GM23248 (cell line): ENCODE data around the gene LGR5.

ENCODE experiments used
- EZH2 ChIP-seq: fragments of 200-600 bp; sonication (generic); IDR thresholded peaks from 2 replicates; pipeline ENCODE4 v1.6.1; 2018; ENCODE audit warnings: antibody characterized with exemption, mild to moderate bottlenecking; ENCODE audit not compliant: insufficient read depth, poor library complexity, severe bottlenecking
- EZH2phosphoT487 ChIP-seq: fragments of 200-600 bp; sonication (generic); IDR thresholded peaks from 2 replicates; pipeline ENCODE4 v1.6.1; 2018; ENCODE audit warnings: antibody characterized with exemption, moderate library complexity, mild to moderate bottlenecking, low read depth; ENCODE audit not compliant: insufficient read depth

GRCh38 chr12:71455028-71455737 is 15.6 kb downstream of the LGR5 start:
- TF ChIP-seq EZH2 (no peak), EZH2phosphoT487 (no peak)
